Type B pancreatic cell (in vitro differentiated cells): Measurements from ENCODE around the gene GLI3. TPM values are rescaled to one million over a fixed set of nuclear protein-coding genes. Genes with fewer than 3 reads are reported as not detected.

Experiments used
- DNase-seq: peaks from one replicate; pipeline ENCODE4 v3.0.0; 2021; ENCODE audit warnings: mixed read lengths; ENCODE audit not compliant: unreplicated experiment; ENCODE audit errors: extremely low spot score
- H3K27ac Mint-ChIP-seq: 2 replicates; pipeline ENCODE4 v1.8.0; 2021; ENCODE audit warnings: mild to moderate bottlenecking, mixed read lengths
- H3K27me3 Mint-ChIP-seq: 2 replicates; pipeline ENCODE4 v1.8.0; 2021; ENCODE audit warnings: mixed read lengths
- H3K36me3 Mint-ChIP-seq: 2 replicates; pipeline ENCODE4 v1.8.0; 2021; ENCODE audit warnings: mixed read lengths
- H3K4me1 Mint-ChIP-seq: one replicate; pipeline ENCODE4 v1.8.0; 2021; ENCODE audit warnings: mixed read lengths; ENCODE audit not compliant: unreplicated experiment
- H3K4me3 Mint-ChIP-seq: 2 replicates; pipeline ENCODE4 v1.8.0; 2021; ENCODE audit warnings: mild to moderate bottlenecking, mixed read lengths
- H3K9me3 Mint-ChIP-seq: 2 replicates; pipeline ENCODE4 v1.8.0; 2021; ENCODE audit warnings: mixed read lengths
- total RNA-seq: library from RNA; stranded (reverse); gene quantifications from 2 replicates; pipeline ENCODE4 v1.2.1, GENCODE V29; 2021; ENCODE audit warnings: low replicate concordance
- TF ChIP-seq, protein P1 (sequence below): fragments of 200-600 bp; sonication (generic); conservative IDR thresholded peaks from 2 replicates; pipeline ENCODE4 v1.5.0; 2021; ENCODE audit warnings: antibody characterized with exemption, mild to moderate bottlenecking

GLI3 gene
- total RNA-seq, 1 donor from 2014 or later, result 141 TPM

DNA sequence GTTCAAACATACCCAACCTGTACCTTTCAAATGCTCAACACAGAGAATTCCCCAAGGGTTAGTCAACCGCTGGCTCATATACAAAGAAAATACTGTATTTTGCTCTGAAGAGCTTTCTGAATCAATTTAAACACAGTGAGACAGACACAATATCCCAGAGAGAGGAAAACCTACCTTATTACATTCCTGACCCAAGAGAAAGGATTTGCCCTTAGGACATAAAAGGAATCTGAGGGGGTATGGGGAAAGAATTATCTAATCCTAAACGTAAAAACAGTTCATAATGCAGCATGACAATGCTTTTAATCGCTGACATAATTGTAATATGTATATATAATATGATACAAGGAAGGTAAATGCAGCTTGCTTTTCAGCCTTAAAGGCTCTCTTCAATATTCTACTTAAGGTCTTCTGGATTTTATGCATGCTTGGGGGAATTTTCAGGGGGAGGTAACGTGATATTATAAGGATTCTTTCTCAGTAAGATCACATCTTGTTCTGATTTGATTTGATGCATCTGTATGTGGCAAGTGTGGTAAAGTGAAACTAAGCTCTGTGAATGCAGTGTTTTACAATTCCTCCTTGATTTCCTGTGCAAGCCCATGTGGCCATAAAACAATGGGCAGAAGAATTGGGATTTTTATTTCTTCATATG, 240.5 kb downstream of the GLI3 start:
- TF ChIP-seq, protein P1, sequence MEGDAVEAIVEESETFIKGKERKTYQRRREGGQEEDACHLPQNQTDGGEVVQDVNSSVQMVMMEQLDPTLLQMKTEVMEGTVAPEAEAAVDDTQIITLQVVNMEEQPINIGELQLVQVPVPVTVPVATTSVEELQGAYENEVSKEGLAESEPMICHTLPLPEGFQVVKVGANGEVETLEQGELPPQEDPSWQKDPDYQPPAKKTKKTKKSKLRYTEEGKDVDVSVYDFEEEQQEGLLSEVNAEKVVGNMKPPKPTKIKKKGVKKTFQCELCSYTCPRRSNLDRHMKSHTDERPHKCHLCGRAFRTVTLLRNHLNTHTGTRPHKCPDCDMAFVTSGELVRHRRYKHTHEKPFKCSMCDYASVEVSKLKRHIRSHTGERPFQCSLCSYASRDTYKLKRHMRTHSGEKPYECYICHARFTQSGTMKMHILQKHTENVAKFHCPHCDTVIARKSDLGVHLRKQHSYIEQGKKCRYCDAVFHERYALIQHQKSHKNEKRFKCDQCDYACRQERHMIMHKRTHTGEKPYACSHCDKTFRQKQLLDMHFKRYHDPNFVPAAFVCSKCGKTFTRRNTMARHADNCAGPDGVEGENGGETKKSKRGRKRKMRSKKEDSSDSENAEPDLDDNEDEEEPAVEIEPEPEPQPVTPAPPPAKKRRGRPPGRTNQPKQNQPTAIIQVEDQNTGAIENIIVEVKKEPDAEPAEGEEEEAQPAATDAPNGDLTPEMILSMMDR, result no peak
- Mint-ChIP-seq H3K4me3 (peak overlapping the region; percentile 9), H3K27ac (peak overlapping the region; percentile 24), H3K36me3 (peaks cover 35% of the 10 kb centered on the region), H3K4me1 (peaks cover 65% of the 10 kb centered on the region), H3K9me3 (no peaks in the 10 kb centered on the region), H3K27me3 (no peaks in the 10 kb centered on the region)
- DNase-seq, result no peak

DNA sequence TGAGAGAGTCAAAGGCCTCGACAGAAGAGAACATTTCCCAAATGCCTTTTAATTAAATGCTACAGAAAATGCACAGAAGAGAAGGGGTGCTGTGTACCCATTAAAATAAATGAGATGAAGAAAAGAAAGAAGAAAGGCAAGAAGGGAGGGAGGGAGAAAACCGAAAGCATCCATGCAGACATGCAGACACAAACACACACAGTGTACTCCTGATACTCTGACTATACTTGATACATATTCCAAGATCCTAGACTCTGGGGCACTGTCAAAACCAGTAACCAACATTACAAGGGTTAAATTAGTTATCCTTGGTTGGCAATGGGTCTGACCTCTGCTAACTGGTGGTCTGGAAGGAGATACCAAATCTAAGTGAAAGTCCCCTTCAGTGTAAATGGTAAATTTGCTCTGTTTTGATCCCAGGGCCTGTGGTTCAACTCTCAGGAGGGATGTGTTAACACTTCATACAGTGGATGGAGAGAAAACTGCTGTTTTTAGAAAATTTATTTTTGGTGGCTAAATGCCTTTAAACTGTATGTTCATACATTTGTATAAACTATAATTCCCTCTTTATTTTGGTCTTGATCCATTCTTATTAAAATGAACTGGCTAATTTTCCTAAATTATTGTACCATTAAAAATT, 241.3 kb downstream of the GLI3 start:
- Mint-ChIP-seq H3K9me3 (no peaks in the 10 kb centered on the region), H3K4me3 (no peak overlapping the region), H3K36me3 (peaks cover 38% of the 10 kb centered on the region), H3K27ac (no peak overlapping the region), H3K27me3 (no peaks in the 10 kb centered on the region), H3K4me1 (peaks cover 67% of the 10 kb centered on the region)
- no peak for DNase-seq
- TF ChIP-seq, protein P1, result no peak

DNA sequence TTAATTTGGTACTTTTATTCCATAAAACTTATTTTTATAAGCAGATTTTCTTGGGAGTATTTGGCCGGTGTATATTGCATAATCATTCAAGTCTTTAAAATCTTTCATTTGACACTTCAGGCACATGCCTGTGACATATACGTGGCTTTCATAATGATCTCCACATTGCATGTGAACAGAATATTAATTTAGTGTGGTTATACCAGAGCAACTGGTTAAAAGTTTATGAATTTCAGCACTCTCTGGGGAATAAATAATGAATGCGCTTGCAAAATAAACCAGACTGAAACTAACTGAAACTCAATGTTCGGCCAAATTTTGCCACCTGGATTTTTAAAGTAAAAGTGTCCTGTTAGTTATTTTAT, 242.3 kb downstream of the GLI3 start:
- no peak for DNase-seq
- Mint-ChIP-seq H3K4me3 (no peak overlapping the region), H3K9me3 (no peaks in the 10 kb centered on the region), H3K27me3 (no peaks in the 10 kb centered on the region), H3K36me3 (peaks cover 28% of the 10 kb centered on the region), H3K27ac (no peak overlapping the region), H3K4me1 (peaks cover 60% of the 10 kb centered on the region)
- TF ChIP-seq, protein P1, result no peak

DNA sequence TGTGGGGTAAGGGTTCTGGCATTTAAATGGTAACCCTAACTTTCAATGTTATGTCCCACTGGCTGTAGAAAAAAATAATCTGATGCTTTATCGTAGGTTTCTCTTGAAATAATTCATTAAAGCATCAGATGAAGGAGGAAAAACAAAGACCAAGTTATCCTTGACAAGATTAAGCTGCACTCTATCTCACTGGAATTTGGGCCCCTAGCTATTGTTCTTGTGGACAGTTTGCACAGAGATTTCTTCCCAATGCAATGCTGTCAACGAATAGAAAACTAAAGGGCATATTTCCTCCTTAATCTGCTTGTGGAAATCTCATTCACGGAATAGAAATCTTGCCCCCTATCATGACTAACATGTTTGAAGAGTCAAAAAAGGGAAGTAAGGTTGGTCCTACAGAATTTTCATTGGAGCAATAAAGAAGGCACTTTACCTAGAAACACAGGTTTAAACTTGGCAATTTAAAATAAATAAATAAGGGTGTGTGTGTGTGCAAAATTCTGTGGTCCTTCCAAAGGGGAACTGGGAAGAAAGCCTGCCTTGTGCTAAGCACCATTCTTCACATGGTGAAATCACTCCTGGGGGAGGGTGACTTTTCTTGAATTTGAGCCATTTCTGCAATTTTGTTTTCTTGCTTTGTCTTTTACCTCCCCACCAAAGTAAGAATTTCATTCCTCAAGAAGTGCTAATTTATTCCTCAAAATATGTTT, 242.8 kb downstream of the GLI3 start:
- no peaks in the 10 kb centered on the region for H3K9me3 Mint-ChIP-seq
- no peak overlapping the region for H3K4me3 Mint-ChIP-seq
- H3K36me3 Mint-ChIP-seq, result peaks cover 22% of the 10 kb centered on the region
- H3K27me3 Mint-ChIP-seq, result no peaks in the 10 kb centered on the region
- H3K4me1 Mint-ChIP-seq, result peaks cover 55% of the 10 kb centered on the region
- H3K27ac Mint-ChIP-seq, result no peak overlapping the region
- TF ChIP-seq, protein P1, result no peak
- no peak for DNase-seq

DNA sequence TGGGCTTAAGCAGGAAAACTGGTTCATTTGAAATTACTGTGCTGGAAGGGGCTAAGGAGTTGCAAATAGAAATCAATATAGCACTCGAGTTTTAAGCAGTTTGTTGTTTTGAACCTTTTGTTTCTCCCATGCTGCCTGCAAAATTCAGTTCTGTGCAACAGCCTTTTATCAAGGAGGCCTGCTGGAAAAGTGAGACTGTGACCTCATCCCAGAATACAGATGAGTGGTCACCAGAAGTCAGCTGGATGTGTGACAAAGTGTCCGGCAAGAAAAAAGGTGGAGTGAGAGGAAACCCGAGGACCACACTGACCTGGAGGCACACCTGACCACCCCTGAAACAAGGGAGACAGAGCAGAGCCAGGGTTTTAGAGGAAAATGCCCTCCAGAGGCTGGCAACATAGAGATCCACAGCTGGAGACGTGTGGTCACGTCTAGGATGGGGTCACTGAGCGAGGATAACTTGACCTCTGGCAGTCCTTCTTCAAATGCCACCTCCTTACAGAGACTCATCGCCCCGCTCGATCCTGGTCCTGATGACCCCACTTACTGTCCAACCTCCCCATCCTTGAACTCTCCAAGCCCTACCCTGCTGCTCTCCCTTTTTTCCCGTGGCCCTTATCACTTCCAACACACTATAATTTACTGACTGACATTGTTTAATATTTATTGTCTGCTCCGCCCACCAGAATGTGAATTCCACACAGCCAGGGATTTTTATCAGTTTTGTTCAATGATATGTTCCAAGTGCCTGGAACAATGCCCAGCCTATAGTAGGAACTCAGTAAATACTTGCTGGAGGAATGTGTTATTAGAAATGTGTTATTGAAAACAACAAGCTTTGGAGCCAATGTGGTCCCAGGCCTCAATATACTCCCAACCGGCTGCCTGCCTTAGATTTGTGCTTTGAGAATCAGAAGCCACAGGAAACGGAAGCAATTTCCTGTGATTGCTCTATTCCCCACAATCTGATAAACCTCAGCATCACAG, 243.8 kb downstream of the GLI3 start:
- Mint-ChIP-seq H3K4me3 (no peak overlapping the region), H3K9me3 (no peaks in the 10 kb centered on the region), H3K4me1 (peaks cover 52% of the 10 kb centered on the region), H3K27me3 (no peaks in the 10 kb centered on the region), H3K36me3 (peaks cover 16% of the 10 kb centered on the region), H3K27ac (no peak overlapping the region)
- DNase-seq, result no peak
- TF ChIP-seq, protein P1, result no peak
